ENCODE data around the gene DCANP1. TPM values are rescaled to one million over a fixed set of nuclear protein-coding genes. Genes with fewer than 3 reads are reported as not detected.

The DCANP1 gene
- total and polyA plus RNA-seq, 8 donors = not detected

- Histone ChIP-seq H3K27ac (no peak overlapping the region), H3K9me3 (no peaks in the 10 kb centered on the region), H3K4me3 (no peak overlapping the region), H3K4me1 (no peaks in the 10 kb centered on the region), H3K36me3 (no peaks in the 10 kb centered on the region), H3K27me3 (peaks cover 0 to 4% (median 0%) of the 10 kb centered on the region in 4 donors)
- DNase-seq (no peak), FAIRE-seq (no peak), ATAC-seq (peak in 3 of 4 donors; percentile 67 to 84 (median 78))
- WGBS, 2 donors = 45 to 49% methylated on average over 7 of the region's 7 CpGs
- intact Hi-C loops (cut with DNase I) = no loop called here
- TF ChIP-seq, protein P1, sequence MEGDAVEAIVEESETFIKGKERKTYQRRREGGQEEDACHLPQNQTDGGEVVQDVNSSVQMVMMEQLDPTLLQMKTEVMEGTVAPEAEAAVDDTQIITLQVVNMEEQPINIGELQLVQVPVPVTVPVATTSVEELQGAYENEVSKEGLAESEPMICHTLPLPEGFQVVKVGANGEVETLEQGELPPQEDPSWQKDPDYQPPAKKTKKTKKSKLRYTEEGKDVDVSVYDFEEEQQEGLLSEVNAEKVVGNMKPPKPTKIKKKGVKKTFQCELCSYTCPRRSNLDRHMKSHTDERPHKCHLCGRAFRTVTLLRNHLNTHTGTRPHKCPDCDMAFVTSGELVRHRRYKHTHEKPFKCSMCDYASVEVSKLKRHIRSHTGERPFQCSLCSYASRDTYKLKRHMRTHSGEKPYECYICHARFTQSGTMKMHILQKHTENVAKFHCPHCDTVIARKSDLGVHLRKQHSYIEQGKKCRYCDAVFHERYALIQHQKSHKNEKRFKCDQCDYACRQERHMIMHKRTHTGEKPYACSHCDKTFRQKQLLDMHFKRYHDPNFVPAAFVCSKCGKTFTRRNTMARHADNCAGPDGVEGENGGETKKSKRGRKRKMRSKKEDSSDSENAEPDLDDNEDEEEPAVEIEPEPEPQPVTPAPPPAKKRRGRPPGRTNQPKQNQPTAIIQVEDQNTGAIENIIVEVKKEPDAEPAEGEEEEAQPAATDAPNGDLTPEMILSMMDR (IDR thresholded peaks at IDR 0.05) = peak; percentile 12 to 40 (median 30)
Measured at GRCh38 chr5:135426102-135427082, 20.8 kb downstream of the DCANP1 start.

DNA sequence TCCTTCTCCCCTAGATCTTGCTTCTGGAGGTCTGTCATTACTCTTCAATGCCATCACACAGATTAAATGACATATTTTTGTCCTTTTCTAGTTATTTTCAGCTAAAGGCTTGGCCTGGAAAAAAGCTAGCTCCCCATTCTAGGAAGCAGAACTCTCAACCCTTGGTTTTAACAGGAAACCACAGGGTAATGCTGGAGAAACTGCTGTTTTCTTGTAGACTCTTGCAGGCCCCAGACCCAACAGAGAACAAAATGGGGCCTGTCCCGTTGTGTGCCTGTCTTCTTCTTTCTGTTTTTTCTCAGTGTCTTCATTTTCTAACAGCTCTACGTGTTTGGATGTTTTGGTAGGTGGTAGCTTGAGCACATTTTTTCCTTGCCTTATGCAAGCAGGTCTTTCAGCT, 21.5 kb downstream of the DCANP1 start:
- Histone ChIP-seq H3K4me1 (no peaks in the 10 kb centered on the region), H3K27me3 (peaks cover 0 to 4% (median 0%) of the 10 kb centered on the region in 4 donors), H3K27ac (no peak overlapping the region), H3K36me3 (no peaks in the 10 kb centered on the region), H3K4me3 (no peak overlapping the region), H3K9me3 (no peaks in the 10 kb centered on the region)
- TF ChIP-seq, protein P1 (IDR thresholded peaks at IDR 0.05) = no peak
- intact Hi-C loops (cut with DNase I) = no loop called here
- ATAC-seq = peak in 1 of 4 donors; percentile 62
- DNase-seq = no peak
- WGBS, 2 donors = 46% methylated on average over 2 of the region's 2 CpGs
- FAIRE-seq = no peak

DNA sequence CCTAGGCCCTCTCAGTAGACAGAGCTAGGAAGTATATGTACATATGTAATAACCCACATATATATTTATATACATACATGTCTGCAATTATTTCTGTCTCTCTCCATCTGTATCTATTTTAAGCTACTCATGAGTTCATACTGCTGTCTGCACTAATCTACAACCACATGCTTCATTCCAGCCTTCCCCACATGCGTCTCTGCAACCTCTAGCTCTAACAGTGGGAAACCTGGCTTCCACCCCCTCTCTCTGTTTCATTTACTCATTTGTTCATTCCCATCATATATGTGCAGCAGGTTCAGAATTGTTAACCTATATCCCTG, 23.3 kb downstream of the DCANP1 start:
- no peak for FAIRE-seq
- TF ChIP-seq, protein P1 (IDR thresholded peaks at IDR 0.05) = no peak
- peaks cover 0 to 7% (median 3%) of the 10 kb centered on the region in 4 donors for H3K27me3 ChIP-seq
- no peaks in the 10 kb centered on the region for H3K9me3 ChIP-seq
- no peak for DNase-seq
- H3K27ac ChIP-seq = no peak overlapping the region
- 92 to 100% methylated on average over 1 of the region's 1 CpG for WGBS, 2 donors
- H3K4me1 ChIP-seq = no peaks in the 10 kb centered on the region
- no peak overlapping the region for H3K4me3 ChIP-seq
- no peak for ATAC-seq
- intact Hi-C loops (cut with DNase I) = no loop called here
- no peaks in the 10 kb centered on the region for H3K36me3 ChIP-seq

DNA sequence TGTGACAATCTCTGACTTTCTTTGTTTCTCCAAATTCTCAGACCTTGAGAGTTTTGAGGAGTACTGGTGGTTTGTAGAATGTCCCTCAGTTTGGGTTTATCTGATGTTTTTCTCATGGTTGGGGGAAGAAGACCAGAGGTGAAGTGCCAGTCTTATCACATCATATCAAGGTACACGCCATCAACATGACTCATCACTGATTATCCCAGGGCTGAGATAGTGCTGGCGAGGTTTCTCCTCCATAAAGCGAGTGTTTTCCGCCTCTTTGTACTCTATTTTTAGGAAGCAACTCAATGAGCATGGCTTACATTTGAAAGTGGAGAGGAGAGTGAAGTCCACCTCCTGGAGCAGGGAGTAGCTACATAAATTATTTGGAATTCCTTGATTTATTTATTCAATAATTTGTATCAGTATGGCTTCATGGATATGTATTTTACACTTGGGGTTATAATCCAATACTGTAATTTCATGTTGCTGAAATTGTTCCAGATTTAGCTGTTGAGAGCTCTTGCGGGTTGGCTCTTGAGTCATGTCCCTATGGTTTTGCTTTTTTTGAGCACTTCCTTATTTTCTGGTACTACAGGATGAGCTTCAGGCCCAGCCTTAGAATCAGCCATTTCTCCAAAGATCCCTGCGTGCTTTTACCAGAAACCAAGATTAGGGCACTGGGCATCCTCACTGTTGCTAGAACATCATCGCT, 23.9 kb downstream of the DCANP1 start:
- no peak for DNase-seq
- no peak overlapping the region for H3K27ac ChIP-seq
- H3K36me3 ChIP-seq = no peaks in the 10 kb centered on the region
- no peaks in the 10 kb centered on the region for H3K4me1 ChIP-seq
- H3K27me3 ChIP-seq = peaks cover 0 to 12% (median 3%) of the 10 kb centered on the region in 4 donors
- peak in 2 of 4 donors; percentile 48 to 57 for ATAC-seq
- FAIRE-seq = no peak
- TF ChIP-seq, protein P1 (IDR thresholded peaks at IDR 0.05) = no peak
- H3K4me3 ChIP-seq = no peak overlapping the region
- WGBS, 2 donors = 78 to 85% methylated on average over 7 of the region's 7 CpGs
- intact Hi-C loops (cut with DNase I) = no loop called here
- no peaks in the 10 kb centered on the region for H3K9me3 ChIP-seq

Measured in pancreas (tissue), 10 donors.